CD4-positive, alpha-beta T cell treated with Interferon gamma for 1 hour (primary cell): ENCODE data around the gene MRPL38.

ENCODE experiments used
- DNase-seq: peaks from one replicate; pipeline ENCODE4 v3.0.0-alpha.2; 2020

MRPL38 gene

GRCh38 chr17:75849724-75850123, 55.0 kb downstream of the MRPL38 start:
- DNase-seq, result no peak

- DNase-seq, result no peak
These were observed 55.4 kb downstream of the MRPL38 start for GRCh38 chr17:75849279-75849646.
